K562 (cell line): ENCODE measurements around the gene TNPO2. TPM values are rescaled to one million over a fixed set of nuclear protein-coding genes. Genes with fewer than 3 reads are reported as not detected.
A peak's percentile ranks its signal among the peaks of the same experiment; 100 is the strongest.

ENCODE experiments used
- CAMTA2 ChIP-seq: fragments of 250-450 bp; sonication (Bioruptor Pico); conservative IDR thresholded peaks from 2 replicates; pipeline ENCODE4 v1.5.1; 2022
- CCNT2 ChIP-seq: IDR thresholded peaks from 2 replicates; pipeline ENCODE4 v1.6.1; 2011; ENCODE audit warnings: borderline replicate concordance, low read depth, mild to moderate bottlenecking, moderate library complexity, mixed read lengths, low read length; ENCODE audit not compliant: insufficient read length; ENCODE audit errors: extremely low read depth
- ELF1 ChIP-seq: fragments of 200-800 bp; sonication (Bioruptor generic); IDR thresholded peaks from 2 replicates; pipeline ENCODE4 v1.6.1; 2016; ENCODE audit warnings: missing genetic modification characterization, missing compliant biosample characterization
- ESRRA ChIP-seq: fragments of 450-650 bp; IDR thresholded peaks from 2 replicates; pipeline ENCODE4 v1.6.1; 2014; ENCODE audit warnings: low read depth, mild to moderate bottlenecking, moderate library complexity, borderline replicate concordance
- FOS ChIP-seq: IDR thresholded peaks from 3 replicates; pipeline ENCODE4 v1.6.1; 2011; ENCODE audit not compliant: insufficient read length; ENCODE audit errors: extremely low read depth
- FOXJ3 ChIP-seq: sonication (generic); formaldehyde crosslinking; IDR thresholded peaks from 2 replicates; pipeline ENCODE4 v1.4.0; 2020; ENCODE audit warnings: mild to moderate bottlenecking, missing genetic modification reagents
- FUS ChIP-seq: fragments of 200-400 bp; formaldehyde crosslinking; optimal IDR thresholded peaks from 2 replicates; pipeline ENCODE3; 2017; ENCODE audit warnings: low read depth, low read length
- HSF4 ChIP-seq: fragments of 250-450 bp; sonication (Bioruptor Pico); IDR thresholded peaks from 2 replicates; pipeline ENCODE4 v2.1.2; 2022; ENCODE audit warnings: mild to moderate bottlenecking, moderate library complexity, borderline replicate concordance
- MEF2D ChIP-seq: conservative IDR thresholded peaks from 2 replicates; pipeline ENCODE4 v1.6.1; 2016; ENCODE audit warnings: low read depth, missing genetic modification characterization, missing compliant biosample characterization
- MIER1 ChIP-seq: fragments of 450-650 bp; IDR thresholded peaks from 2 replicates; pipeline ENCODE4 v1.6.1; 2016; ENCODE audit warnings: antibody characterized with exemption, mild to moderate bottlenecking, low read depth
- RBM15 ChIP-seq: fragments of 200-400 bp; formaldehyde crosslinking; IDR thresholded peaks from 2 replicates; pipeline ENCODE4 v1.6.1; 2018; ENCODE audit warnings: mild to moderate bottlenecking, low read length, moderate library complexity; ENCODE audit not compliant: insufficient read depth
- SP2 ChIP-seq: IDR thresholded peaks from 2 replicates; pipeline ENCODE4 v1.6.1; 2011; ENCODE audit warnings: mild to moderate bottlenecking, low read depth, low read length, moderate library complexity; ENCODE audit not compliant: poor library complexity, severe bottlenecking; ENCODE audit errors: extremely low read depth
- TAF15 ChIP-seq: fragments of 200-400 bp; formaldehyde crosslinking; IDR thresholded peaks from 2 replicates; pipeline ENCODE4 v1.6.1; 2017; ENCODE audit warnings: mild to moderate bottlenecking, low read depth, low read length, moderate library complexity
- ZHX1 ChIP-seq: fragments of 150-350 bp; conservative IDR thresholded peaks from 2 replicates; pipeline ENCODE4 v1.6.1; 2014; ENCODE audit warnings: low read length
- ZNF217 ChIP-seq: sonication (generic); formaldehyde crosslinking; IDR thresholded peaks from 2 replicates; pipeline ENCODE4 v1.8.0; 2022; ENCODE audit warnings: mild to moderate bottlenecking, missing genetic modification reagents
- ZNF224 ChIP-seq: sonication (generic); formaldehyde crosslinking; IDR thresholded peaks from 2 replicates; pipeline ENCODE4 v1.8.0; 2022; ENCODE audit warnings: mild to moderate bottlenecking, missing genetic modification reagents
- polyA plus RNA-seq, 8 experiments: library from polyadenylated mRNA; depleted of rRNA in 4 of 8; stranded (reverse) in 5 of 8; unstranded in 3 of 8; fragments of >200 nt; fragmentation: Nextera tagmentation in 2 of 8; fragmentation: Illumina TruSeq in 1 of 8; extraction: Ambion mirVana in 2 of 8; extraction: Trizol in 1 of 8; gene quantifications; 2 replicates each; pipeline versions ENCODE4 v1.2.1 to v1.2.3, GENCODE V29; 2011 to 2014; ENCODE audit warnings: inconsistent platforms in 1 of 8, missing spikeins in 1 of 8
- total RNA-seq, 7 experiments: library from RNA; depleted of rRNA in 6 of 7; stranded (reverse); fragments of >200 nt in 6 of 7; fragmentation: Illumina TruSeq in 2 of 7; extraction: Trizol in 2 of 7; gene quantifications; 2 replicates each; pipeline versions ENCODE4 v1.2.1 to v1.2.3, GENCODE V29; 2011 to 2021; ENCODE audit warnings: low replicate concordance in 1 of 7
- TF ChIP-seq, protein P1 (sequence below): fragments of 250-450 bp; sonication (Bioruptor Pico); IDR thresholded peaks from 2 replicates; pipeline ENCODE4 v1.4.0; 2020; ENCODE audit warnings: mild to moderate bottlenecking, moderate library complexity
- TF ChIP-seq, protein P2 (sequence below), 2 experiments: fragments of 450-650 bp in 1 of 2; sonication (generic) in 1 of 2; formaldehyde crosslinking in 1 of 2; IDR thresholded peaks in 1 of 2; conservative IDR thresholded peaks in 1 of 2; 2 replicates each; pipeline versions ENCODE4 v1.6.1 to v1.8.1; 2016 to 2023; ENCODE audit warnings: mild to moderate bottlenecking in 2 of 2, moderate library complexity in 2 of 2, inconsistent platforms in 1 of 2, missing genetic modification reagents in 1 of 2

The TNPO2 gene
- total and polyA plus RNA-seq, 9 of the 15 experiments (the other 6 are each of a cell fraction or from before 2014, with no cell fraction given), result 6.0 to 126 (median 53.8) TPM

- TF ChIP-seq MEF2D (tag) (no peak), HSF4 (CRISPR knock-in tag) (no peak), CCNT2 (no peak), TAF15 (no peak), ZNF217 (CRISPR knock-in tag) (no peak), FUS (no peak), FOXJ3 (CRISPR knock-in tag) (peak; percentile 80; the same call in 1 of the 2 replicates), ESRRA (no peak; the same call in 1 of the 2 replicates), ZHX1 (no peak; the same call in 1 of the 2 replicates), ELF1 (tag) (0 out of 2 replicates have a peak, but pooled peaks have one; percentile 35), ZNF224 (CRISPR knock-in tag) (no peak), FOS (peak; percentile 94), MIER1 (0 out of 2 replicates have a peak, but pooled peaks have one; percentile 17), RBM15 (no peak), CAMTA2 (CRISPR knock-in tag) (no peak), SP2 (no peak)
- TF ChIP-seq, protein P1, sequence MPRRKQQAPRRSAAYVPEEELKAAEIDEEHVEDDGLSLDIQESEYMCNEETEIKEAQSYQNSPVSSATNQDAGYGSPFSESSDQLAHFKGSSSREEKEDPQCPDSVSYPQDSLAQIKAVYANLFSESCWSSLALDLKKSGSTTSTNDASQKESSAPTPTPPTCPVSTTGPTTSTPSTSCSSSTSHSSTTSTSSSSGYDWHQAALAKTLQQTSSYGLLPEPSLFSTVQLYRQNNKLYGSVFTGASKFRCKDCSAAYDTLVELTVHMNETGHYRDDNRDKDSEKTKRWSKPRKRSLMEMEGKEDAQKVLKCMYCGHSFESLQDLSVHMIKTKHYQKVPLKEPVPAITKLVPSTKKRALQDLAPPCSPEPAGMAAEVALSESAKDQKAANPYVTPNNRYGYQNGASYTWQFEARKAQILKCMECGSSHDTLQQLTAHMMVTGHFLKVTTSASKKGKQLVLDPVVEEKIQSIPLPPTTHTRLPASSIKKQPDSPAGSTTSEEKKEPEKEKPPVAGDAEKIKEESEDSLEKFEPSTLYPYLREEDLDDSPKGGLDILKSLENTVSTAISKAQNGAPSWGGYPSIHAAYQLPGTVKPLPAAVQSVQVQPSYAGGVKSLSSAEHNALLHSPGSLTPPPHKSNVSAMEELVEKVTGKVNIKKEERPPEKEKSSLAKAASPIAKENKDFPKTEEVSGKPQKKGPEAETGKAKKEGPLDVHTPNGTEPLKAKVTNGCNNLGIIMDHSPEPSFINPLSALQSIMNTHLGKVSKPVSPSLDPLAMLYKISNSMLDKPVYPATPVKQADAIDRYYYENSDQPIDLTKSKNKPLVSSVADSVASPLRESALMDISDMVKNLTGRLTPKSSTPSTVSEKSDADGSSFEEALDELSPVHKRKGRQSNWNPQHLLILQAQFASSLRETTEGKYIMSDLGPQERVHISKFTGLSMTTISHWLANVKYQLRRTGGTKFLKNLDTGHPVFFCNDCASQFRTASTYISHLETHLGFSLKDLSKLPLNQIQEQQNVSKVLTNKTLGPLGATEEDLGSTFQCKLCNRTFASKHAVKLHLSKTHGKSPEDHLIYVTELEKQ (CRISPR knock-in tag), result no peak
- TF ChIP-seq, protein P2, sequence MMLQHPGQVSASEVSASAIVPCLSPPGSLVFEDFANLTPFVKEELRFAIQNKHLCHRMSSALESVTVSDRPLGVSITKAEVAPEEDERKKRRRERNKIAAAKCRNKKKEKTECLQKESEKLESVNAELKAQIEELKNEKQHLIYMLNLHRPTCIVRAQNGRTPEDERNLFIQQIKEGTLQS (IDR thresholded peaks at IDR 0.05), result peak; percentile 47; the same call in 1 of the 2 replicates
- TF ChIP-seq, protein P2 (CRISPR knock-in tag; conservative IDR thresholded peaks at IDR 0.05), result no peak
These were observed 13.5 kb upstream of the TNPO2 start, which contains the start of gene GET3 (continued) for GRCh38 chr19:12736995-12737834.
